GM20000 (cell line): ENCODE data around the gene KIAA2012.

Experiments used
- DNase-seq: peaks from one replicate; pipeline ENCODE4 v3.0.0; 2012; ENCODE audit warnings: low spot score
- CTCF ChIP-seq: IDR thresholded peaks from 2 replicates; pipeline ENCODE4 v1.5.1; 2012; ENCODE audit warnings: mild to moderate bottlenecking, control low read depth; ENCODE audit errors: extremely low read depth, missing control alignments

KIAA2012 gene

GRCh38 chr2:202066875-202067274 is 6.2 kb upstream of the KIAA2012 start:
- DNase-seq = no peak
- no peak for TF ChIP-seq CTCF

GRCh38 chr2:202067589-202067988 is 5.5 kb upstream of the KIAA2012 start:
- DNase-seq = no peak
- no peak for TF ChIP-seq CTCF

GRCh38 chr2:202069170-202070067 is 3.6 kb upstream of the KIAA2012 start:
- no peak for DNase-seq
- TF ChIP-seq CTCF = no peak

GRCh38 chr2:202071107-202071506 is 1.9 kb upstream of the KIAA2012 start:
- no peak for DNase-seq
- TF ChIP-seq CTCF = no peak

- no peak for TF ChIP-seq CTCF
Measured at GRCh38 chr2:202072226-202072625, 829 bp upstream of the KIAA2012 start.

GRCh38 chr2:202074324-202074723 is 1.3 kb downstream of the KIAA2012 start:
- no peak for TF ChIP-seq CTCF
- DNase-seq = no peak

More at GRCh38 chr2:202072226-202072625, 829 bp upstream of the KIAA2012 start:
- DNase-seq = no peak

GRCh38 chr2:202079310-202079709 is 6.3 kb downstream of the KIAA2012 start:
- no peak for TF ChIP-seq CTCF
- no peak for DNase-seq
